H1 (cell line): ENCODE measurements around the gene ADARB2. TPM values are rescaled to one million over a fixed set of nuclear protein-coding genes. Genes with fewer than 3 reads are reported as not detected.

Experiments
- CTCF ChIA-PET: fragments of 300-600 bp; sonication (Branson Sonifier 250); formaldehyde crosslinking; loops from one replicate; lab custom pipeline; 2021; ENCODE audit not compliant: partially characterized antibody; lab: Charles Lee
- POLR2A ChIA-PET: fragments of 300-600 bp; sonication (Branson Sonifier 250); formaldehyde crosslinking; loops from one replicate; lab custom pipeline; 2021; ENCODE audit warnings: inconsistent platforms; ENCODE audit not compliant: partially characterized antibody; lab: Charles Lee
- DNase-seq, 2 experiments: peaks; one replicate each; pipeline versions ENCODE4 v3.0.0 to v3.0.0-alpha.2; 2010 to 2022; ENCODE audit warnings: low spot score in 2 of 2, low read depth in 1 of 2, mixed read lengths in 1 of 2
- FAIRE-seq: peaks from 2 replicates; lab custom pipeline; 2011; peaks lifted over from hg19 to GRCh38; lab: Jason Lieb, UNC
- H2AFZ ChIP-seq: 2 replicates; pipeline ENCODE4 v1.8.1; 2012; ENCODE audit warnings: low read length, inconsistent platforms
- H2AK5ac ChIP-seq: 2 replicates; pipeline ENCODE4 v1.6.1; 2013; ENCODE audit warnings: low read depth, low read length
- H2BK120ac ChIP-seq: replicated peaks from 2 replicates; pipeline ENCODE3; 2013; ENCODE audit warnings: low read depth, low read length, inconsistent platforms
- H2BK12ac ChIP-seq: 2 replicates; pipeline ENCODE4 v1.6.1; 2013; ENCODE audit warnings: low read depth, low read length
- H2BK15ac ChIP-seq: 2 replicates; pipeline ENCODE4 v1.6.1; 2013; ENCODE audit warnings: low read length
- H2BK20ac ChIP-seq: 2 replicates; pipeline ENCODE4 v1.6.1; 2013; ENCODE audit warnings: low read length
- H2BK5ac ChIP-seq: 2 replicates; pipeline ENCODE4 v1.6.1; 2013; ENCODE audit warnings: low read depth, low read length
- H3K14ac ChIP-seq: 2 replicates; pipeline ENCODE4 v1.6.1; 2013; ENCODE audit warnings: inconsistent platforms; ENCODE audit not compliant: insufficient read length
- H3K18ac ChIP-seq: 2 replicates; pipeline ENCODE4 v1.6.1; 2013; ENCODE audit warnings: low read length; ENCODE audit errors: extremely low read depth
- H3K23ac ChIP-seq: 2 replicates; pipeline ENCODE4 v1.6.1; 2013; ENCODE audit warnings: inconsistent platforms; ENCODE audit not compliant: insufficient read length
- H3K23me2 ChIP-seq: 2 replicates; pipeline ENCODE4 v1.6.1; 2013; ENCODE audit warnings: low read depth, low read length
- H3K27ac ChIP-seq: 2 replicates; pipeline ENCODE4 v1.6.1; 2011; ENCODE audit warnings: low read depth, low read length, inconsistent platforms
- H3K27me3 ChIP-seq, 4 experiments: replicated peaks in 1 of 4; 1 replicate in 1 of 4; 2 replicates in 3 of 4; pipeline versions ENCODE4 v1.6.1 to v1.8.1; 2011 to 2013; ENCODE audit warnings: low read length in 3 of 4, mild to moderate bottlenecking in 3 of 4, inconsistent platforms in 2 of 4, mixed read lengths in 2 of 4, moderate library complexity in 1 of 4; ENCODE audit not compliant: control insufficient read depth in 3 of 4, insufficient read depth in 3 of 4; ENCODE audit errors: extremely low read depth in 1 of 4
- H3K36me3 ChIP-seq, 4 experiments: 2 replicates each; pipeline versions ENCODE4 v1.6.1 to v1.8.1; 2011 to 2013; ENCODE audit warnings: mild to moderate bottlenecking in 4 of 4, low read length in 3 of 4, moderate library complexity in 2 of 4, control low read depth in 1 of 4, inconsistent platforms in 1 of 4; ENCODE audit not compliant: insufficient read depth in 4 of 4, control insufficient read depth in 2 of 4
- H3K4ac ChIP-seq: replicated peaks from 2 replicates; pipeline ENCODE3; 2013; ENCODE audit warnings: low read length, low read depth, mixed read lengths, inconsistent platforms; ENCODE audit not compliant: insufficient read length
- H3K4me1 ChIP-seq, 4 experiments: replicated peaks in 1 of 4; 1 replicate in 1 of 4; 2 replicates in 3 of 4; pipeline versions ENCODE4 v1.6.1 to v1.8.1; 2011 to 2013; ENCODE audit warnings: low read length in 3 of 4, inconsistent platforms in 2 of 4, mixed read lengths in 1 of 4; ENCODE audit not compliant: insufficient read depth in 4 of 4, control insufficient read depth in 3 of 4
- H3K4me2 ChIP-seq, 2 experiments: 2 replicates each; pipeline versions ENCODE4 v1.6.1 to v1.8.1; 2011 to 2013; ENCODE audit warnings: low read depth in 2 of 2, low read length in 2 of 2, control low read depth in 1 of 2, inconsistent platforms in 1 of 2, mild to moderate bottlenecking in 1 of 2; ENCODE audit not compliant: insufficient read depth in 1 of 2
- H3K4me3 ChIP-seq, 4 experiments: fragments of 200-600, 300-600 bp in 1 of 4; sonication (generic), shearing (Covaris generic), sonication (Bioruptor Twin) in 1 of 4; 2 replicates each; pipeline versions ENCODE4 v1.5.1 to v1.8.1; 2011 to 2016; ENCODE audit warnings: low read length in 4 of 4, low read depth in 3 of 4, control low read depth in 2 of 4, inconsistent platforms in 2 of 4, mild to moderate bottlenecking in 2 of 4, mixed read lengths in 1 of 4, moderate library complexity in 1 of 4; ENCODE audit not compliant: insufficient read depth in 2 of 4; ENCODE audit errors: extremely low read depth in 1 of 4
- H3K56ac ChIP-seq: replicated peaks from 2 replicates; pipeline ENCODE3; 2013; ENCODE audit warnings: low read depth, mild to moderate bottlenecking, mixed read lengths, low read length, inconsistent platforms; ENCODE audit not compliant: insufficient read length
- H3K79me1 ChIP-seq: 2 replicates; pipeline ENCODE4 v1.6.1; 2013; ENCODE audit warnings: low read depth, low read length, control low read depth
- H3K79me2 ChIP-seq, 2 experiments: 2 replicates each; pipeline versions ENCODE4 v1.6.1 to v1.8.1; 2012 to 2013; ENCODE audit warnings: low read length in 2 of 2, mild to moderate bottlenecking in 2 of 2, inconsistent platforms in 1 of 2; ENCODE audit not compliant: insufficient read depth in 2 of 2, control insufficient read depth in 1 of 2
- H3K9ac ChIP-seq, 4 experiments: replicated peaks in 1 of 4; 1 replicate in 1 of 4; 2 replicates in 3 of 4; pipeline versions ENCODE4 v1.6.1 to v1.8.1; 2011 to 2013; ENCODE audit warnings: low read depth in 3 of 4, low read length in 3 of 4, control low read depth in 2 of 4, mild to moderate bottlenecking in 2 of 4, moderate library complexity in 2 of 4, inconsistent platforms in 1 of 4; ENCODE audit errors: extremely low read depth in 1 of 4
- H3K9me3 ChIP-seq, 2 experiments: 2 replicates each; pipeline versions ENCODE4 v1.6.1 to v1.8.1; 2012 to 2013; ENCODE audit warnings: mild to moderate bottlenecking in 2 of 2, moderate library complexity in 2 of 2, control low read depth in 1 of 2, inconsistent platforms in 1 of 2, low read depth in 1 of 2, low read length in 1 of 2, mixed read lengths in 1 of 2; ENCODE audit not compliant: insufficient read depth in 2 of 2
- H4K20me1 ChIP-seq, 2 experiments: replicated peaks in 1 of 2; 2 replicates each; pipeline versions ENCODE3 to v1.8.1; 2011 to 2013; ENCODE audit warnings: inconsistent platforms in 2 of 2, low read length in 2 of 2, mild to moderate bottlenecking in 1 of 2; ENCODE audit not compliant: insufficient read depth in 2 of 2, control insufficient read depth in 1 of 2
- H4K5ac ChIP-seq: 2 replicates; pipeline ENCODE4 v1.6.1; 2013; ENCODE audit warnings: low read length, low read depth, mixed read lengths, inconsistent platforms; ENCODE audit not compliant: insufficient read length
- H4K8ac ChIP-seq: 2 replicates; pipeline ENCODE4 v1.8.0; 2013; ENCODE audit warnings: mild to moderate bottlenecking, moderate library complexity, low read length, inconsistent platforms; ENCODE audit not compliant: insufficient read depth; ENCODE audit errors: extremely low read depth
- H4K91ac ChIP-seq: replicated peaks from 2 replicates; pipeline ENCODE3; 2013; ENCODE audit warnings: low read length, mixed read lengths, inconsistent platforms; ENCODE audit not compliant: insufficient read length
- CTCF ChIP-seq, 3 experiments: IDR thresholded peaks; 1 replicate in 2 of 3; 2 replicates in 1 of 3; pipeline versions ENCODE4 v1.5.1 to v1.6.1; 2011; ENCODE audit warnings: low read length in 3 of 3, mild to moderate bottlenecking in 3 of 3, inconsistent platforms in 2 of 3, low read depth in 1 of 3, moderate library complexity in 1 of 3; ENCODE audit not compliant: insufficient read depth in 1 of 3; ENCODE audit errors: control extremely low read depth in 1 of 3
- RFX5 ChIP-seq: IDR thresholded peaks from 2 replicates; pipeline ENCODE4 v1.6.1; 2011; ENCODE audit warnings: low read depth, low read length, improper control_type of control experiment, borderline replicate concordance
- SP4 ChIP-seq: IDR thresholded peaks from 2 replicates; pipeline ENCODE4 v1.6.1; 2012; ENCODE audit warnings: low read length, inconsistent platforms
- SUZ12 ChIP-seq: fragments of 200-600 bp; sonication (generic); IDR thresholded peaks from 2 replicates; pipeline ENCODE4 v1.6.1; 2012; ENCODE audit warnings: mild to moderate bottlenecking, inconsistent platforms, low read length, moderate library complexity, mixed read lengths
- TAF1 ChIP-seq: IDR thresholded peaks from 2 replicates; pipeline ENCODE4 v1.6.1; 2011; ENCODE audit warnings: mild to moderate bottlenecking, low read depth, low read length
- YY1 ChIP-seq: IDR thresholded peaks from 2 replicates; pipeline ENCODE4 v1.6.1; 2011; ENCODE audit warnings: low read depth, mild to moderate bottlenecking, low read length
- WGBS, 2 experiments: shearing (Covaris generic) in 1 of 2; methylation state at CpG; one replicate each; pipeline versions ENCODE4 v1.1.6 to v1.1.7; 2013 to 2015; ENCODE audit warnings: low lambda C conversion rate in 2 of 2, mixed read lengths in 2 of 2, inconsistent platforms in 1 of 2, low coverage in 1 of 2, missing lambda C conversion rate in 1 of 2; ENCODE audit not compliant: insufficient replicate concordance in 2 of 2, insufficient coverage in 1 of 2, insufficient read length in 1 of 2; ENCODE audit errors: extremely low coverage in 1 of 2, missing lambda C conversion rate in 1 of 2; 5-methylcytosine and 5-hydroxymethylcytosine counted together
- polyA plus RNA-seq, 7 experiments: library from polyadenylated mRNA; depleted of rRNA in 3 of 7; stranded (reverse) in 5 of 7; unstranded in 2 of 7; fragments of >200 nt in 5 of 7; fragments of 200-250 nt in 2 of 7; gene quantifications; 1 replicate in 5 of 7; 2 replicates in 1 of 7; 4 replicates in 1 of 7; pipeline versions ENCODE4 v1.2.1 to v1.2.3, GENCODE V29; 2011 to 2013; ENCODE audit warnings: missing spikeins in 2 of 7, mixed read lengths in 2 of 7
- total RNA-seq: library from RNA; stranded (reverse); fragmentation: NEBNext Ultra II Directional; extraction: Animal tissue kit (Norgen Biotek cat#: 25700); gene quantifications from 2 replicates; pipeline ENCODE4 v1.2.1, GENCODE V29; 2021

ADARB2 gene
- total and polyA plus RNA-seq, 2 of the 8 experiments (the other 6 are each of a cell fraction or from before 2014, with no cell fraction given): 2.2 to 2.8 TPM

GRCh38 chr10:1473874-1474273, 263.5 kb downstream of the ADARB2 start:
- H3K18ac ChIP-seq: no peak overlapping the region
- H2BK12ac ChIP-seq: no peak overlapping the region
- H3K36me3 ChIP-seq: no peaks in the 10 kb centered on the region; a peak in 1 of 8 replicates
- 83% methylated on average over 6 of the region's 11 CpGs; no CpG with 5 or more reads in 1 of the 2 experiments for WGBS, 2 experiments
- H4K20me1 ChIP-seq: peaks cover 0 to 5% of the 10 kb centered on the region in 2 experiments
- TF ChIP-seq RFX5 (no peak), YY1 (no peak), SUZ12 (no peak), CTCF (IDR thresholded peaks at IDR 0.05; ENCODE audit: control extremely low read depth in 1 of 3, insufficient read depth in 1 of 3, low read depth in 1 of 3, low read length in 3 of 3) (no peak), SP4 (no peak), TAF1 (no peak)
- TF ChIP-seq, all 59 proteins: peak for 0
- Histone ChIP-seq H3K79me1 (no peaks in the 10 kb centered on the region), H3K4me3 (no peak overlapping the region), H3K9ac (no peak overlapping the region), H2BK15ac (no peak overlapping the region), H2BK120ac (no peak overlapping the region), H3K56ac (no peak overlapping the region), H2BK5ac (no peak overlapping the region), H4K8ac (no peak overlapping the region), H2AK5ac (no peak overlapping the region), H3K23ac (no peak overlapping the region), H3K4ac (no peak overlapping the region), H3K14ac (no peak overlapping the region), H3K27me3 (no peaks in the 10 kb centered on the region), H2AFZ (no peak overlapping the region), H4K5ac (no peak overlapping the region), H3K23me2 (no peaks in the 10 kb centered on the region), H4K91ac (no peak overlapping the region), H3K79me2 (no peaks in the 10 kb centered on the region), H3K4me1 (peaks cover 0 to 6% (median 3%) of the 10 kb centered on the region in 4 experiments; a peak in 6 of 7 replicates), H2BK20ac (no peak overlapping the region), H3K9me3 (peaks cover 10 to 17% of the 10 kb centered on the region in 2 experiments), H3K27ac (no peak overlapping the region), H3K4me2 (no peak overlapping the region)
- no peak for FAIRE-seq
- ChIA-PET POLR2A (no interaction called here), CTCF (interaction anchor here (0.8 to 1.3 kb wide), 4 partner anchors 16 to 53 kb away, joined by 3 read pairs; no protein-coding TSS in a partner anchor)
- peak in 1 of 2 experiments; percentile 1 for DNase-seq
